Endothelial cell of umbilical vein (primary cell): ENCODE data around the gene HMG20A.

Experiments
- CTCF ChIP-seq, 2 donors: IDR thresholded peaks; 1 replicate in 1 of 2; 2 replicates in 1 of 2; pipeline ENCODE4 v1.5.1; 2011; ENCODE audit warnings: low read length in 2 of 2, mild to moderate bottlenecking in 2 of 2, moderate library complexity in 2 of 2, control low read depth in 1 of 2, inconsistent platforms in 1 of 2, low read depth in 1 of 2; ENCODE audit not compliant: insufficient read depth in 1 of 2; ENCODE audit errors: extremely low read depth in 1 of 2
- MAX ChIP-seq: IDR thresholded peaks from 2 replicates; pipeline ENCODE4 v1.6.1; 2011; ENCODE audit not compliant: insufficient read depth, insufficient read length
- MYC ChIP-seq: IDR thresholded peaks from one replicate; pipeline ENCODE4 v1.6.1; 2011; ENCODE audit warnings: mild to moderate bottlenecking, low read depth, low read length
- POLR2A ChIP-seq: IDR thresholded peaks from 2 replicates; pipeline ENCODE4 v1.6.1; 2012; ENCODE audit warnings: low read depth, mild to moderate bottlenecking, control low read depth, low read length

GRCh38 chr15:77415450-77416147, 5.1 kb upstream of the HMG20A start:
- TF ChIP-seq CTCF (IDR thresholded peaks at IDR 0.05; ENCODE audit: extremely low read depth in 1 of 2, insufficient read depth in 1 of 2, low read depth in 1 of 2, low read length in 2 of 2) (no peak), POLR2A (no peak), MYC (no peak), MAX (no peak)
